ENCODE data around the gene ZSCAN10. TPM values are rescaled to one million over a fixed set of nuclear protein-coding genes. Genes with fewer than 3 reads are reported as not detected.

The ZSCAN10 gene
- total RNA-seq, 2 donors from 2014 or later: 0.34 to 0.45 TPM

GRCh38 chr16:3101841-3102470, 2.9 kb upstream of the ZSCAN10 start:
- Mint-ChIP-seq H3K4me1 (peaks cover 25% of the 10 kb centered on the region), H3K36me3 (ENCODE audit: low read depth) (no peaks in the 10 kb centered on the region), H3K27me3 (no peaks in the 10 kb centered on the region), H3K4me3 (peak overlapping the region; percentile 71), H3K9me3 (no peaks in the 10 kb centered on the region), H3K27ac (peak overlapping the region; percentile 5)
- ATAC-seq (replicated peaks): no peak

GRCh38 chr16:3101018-3101840, 2.1 kb upstream of the ZSCAN10 start:
- H3K4me3 Mint-ChIP-seq: peak overlapping the region; percentile 71
- peak overlapping the region; percentile 46 for H3K27ac Mint-ChIP-seq
- no peaks in the 10 kb centered on the region for H3K9me3 Mint-ChIP-seq
- no peak for ATAC-seq (replicated peaks)
- no peaks in the 10 kb centered on the region for H3K27me3 Mint-ChIP-seq
- no peaks in the 10 kb centered on the region for H3K36me3 Mint-ChIP-seq (ENCODE audit: low read depth)
- H3K4me1 Mint-ChIP-seq: peaks cover 24% of the 10 kb centered on the region

- no peaks in the 10 kb centered on the region for H3K36me3 Mint-ChIP-seq (ENCODE audit: low read depth)
- H3K27ac Mint-ChIP-seq: peak overlapping the region; percentile 91
- peaks cover 21% of the 10 kb centered on the region for H3K4me1 Mint-ChIP-seq
- ATAC-seq (replicated peaks): peak; percentile 91
- H3K27me3 Mint-ChIP-seq: no peaks in the 10 kb centered on the region
- no peaks in the 10 kb centered on the region for H3K9me3 Mint-ChIP-seq
- H3K4me3 Mint-ChIP-seq: peak overlapping the region; percentile 79
These were observed 822 bp upstream of the ZSCAN10 start for GRCh38 chr16:3099732-3100499.

- Mint-ChIP-seq H3K4me3 (no peak overlapping the region), H3K27me3 (no peaks in the 10 kb centered on the region), H3K27ac (no peak overlapping the region), H3K36me3 (ENCODE audit: low read depth) (no peaks in the 10 kb centered on the region), H3K4me1 (peaks cover 26% of the 10 kb centered on the region), H3K9me3 (no peaks in the 10 kb centered on the region)
- ATAC-seq (replicated peaks): no peak
These were observed 269 bp upstream of the ZSCAN10 start for GRCh38 chr16:3099395-3099731.

GRCh38 chr16:3097266-3097665, 1.8 kb downstream of the ZSCAN10 start:
- Mint-ChIP-seq H3K4me3 (no peak overlapping the region), H3K27me3 (no peaks in the 10 kb centered on the region), H3K36me3 (ENCODE audit: low read depth) (no peaks in the 10 kb centered on the region), H3K4me1 (peaks cover 27% of the 10 kb centered on the region), H3K27ac (no peak overlapping the region), H3K9me3 (no peaks in the 10 kb centered on the region)
- no peak for ATAC-seq (replicated peaks)

GRCh38 chr16:3096362-3096761, 2.7 kb downstream of the ZSCAN10 start:
- Mint-ChIP-seq H3K27ac (no peak overlapping the region), H3K4me1 (peaks cover 22% of the 10 kb centered on the region), H3K36me3 (ENCODE audit: low read depth) (no peaks in the 10 kb centered on the region), H3K27me3 (no peaks in the 10 kb centered on the region), H3K9me3 (no peaks in the 10 kb centered on the region), H3K4me3 (peak overlapping the region; percentile 39)
- ATAC-seq (replicated peaks): no peak

GRCh38 chr16:3095869-3096268, 3.2 kb downstream of the ZSCAN10 start:
- Mint-ChIP-seq H3K27me3 (no peaks in the 10 kb centered on the region), H3K27ac (no peak overlapping the region), H3K4me3 (peak overlapping the region; percentile 39), H3K36me3 (ENCODE audit: low read depth) (no peaks in the 10 kb centered on the region), H3K9me3 (no peaks in the 10 kb centered on the region), H3K4me1 (peaks cover 17% of the 10 kb centered on the region)
- ATAC-seq (replicated peaks): peak; percentile 78

- no peaks in the 10 kb centered on the region for H3K27me3 Mint-ChIP-seq
- no peaks in the 10 kb centered on the region for H3K36me3 Mint-ChIP-seq (ENCODE audit: low read depth)
- ATAC-seq (replicated peaks): peak; percentile 74
- H3K4me1 Mint-ChIP-seq: peaks cover 8% of the 10 kb centered on the region
- H3K27ac Mint-ChIP-seq: peak overlapping the region; percentile 88
- peak overlapping the region; percentile 74 for H3K4me3 Mint-ChIP-seq
- no peaks in the 10 kb centered on the region for H3K9me3 Mint-ChIP-seq
These were observed 4.6 kb downstream of the ZSCAN10 start for GRCh38 chr16:3094289-3095027.

- Mint-ChIP-seq H3K4me1 (peaks cover 16% of the 10 kb centered on the region), H3K27me3 (no peaks in the 10 kb centered on the region), H3K9me3 (no peaks in the 10 kb centered on the region), H3K27ac (no peak overlapping the region), H3K36me3 (ENCODE audit: low read depth) (no peaks in the 10 kb centered on the region), H3K4me3 (no peak overlapping the region)
- ATAC-seq (replicated peaks): no peak
These were observed 6.6 kb downstream of the ZSCAN10 start for GRCh38 chr16:3092501-3092941.

GRCh38 chr16:3091551-3091950, 7.5 kb downstream of the ZSCAN10 start:
- H3K27me3 Mint-ChIP-seq: no peaks in the 10 kb centered on the region
- peak overlapping the region; percentile 15 for H3K4me3 Mint-ChIP-seq
- ATAC-seq (replicated peaks): no peak
- no peaks in the 10 kb centered on the region for H3K36me3 Mint-ChIP-seq (ENCODE audit: low read depth)
- no peaks in the 10 kb centered on the region for H3K9me3 Mint-ChIP-seq
- peaks cover 18% of the 10 kb centered on the region for H3K4me1 Mint-ChIP-seq
- peak overlapping the region; percentile 75 for H3K27ac Mint-ChIP-seq

GRCh38 chr16:3089717-3090592, 9.1 kb downstream of the ZSCAN10 start:
- Mint-ChIP-seq H3K9me3 (no peaks in the 10 kb centered on the region), H3K27me3 (no peaks in the 10 kb centered on the region), H3K4me1 (peaks cover 18% of the 10 kb centered on the region), H3K4me3 (no peak overlapping the region), H3K27ac (no peak overlapping the region), H3K36me3 (ENCODE audit: low read depth) (no peaks in the 10 kb centered on the region)
- ATAC-seq (replicated peaks): no peak

- peak overlapping the region; percentile 77 for H3K27ac Mint-ChIP-seq
- no peaks in the 10 kb centered on the region for H3K27me3 Mint-ChIP-seq
- ATAC-seq (replicated peaks): no peak
- no peak overlapping the region for H3K4me3 Mint-ChIP-seq
- no peaks in the 10 kb centered on the region for H3K9me3 Mint-ChIP-seq
- H3K36me3 Mint-ChIP-seq (ENCODE audit: low read depth): no peaks in the 10 kb centered on the region
- H3K4me1 Mint-ChIP-seq: peaks cover 17% of the 10 kb centered on the region
These were observed 10.0 kb downstream of the ZSCAN10 start for GRCh38 chr16:3088925-3089716.

GRCh38 chr16:3088450-3088849, 10.6 kb downstream of the ZSCAN10 start:
- Mint-ChIP-seq H3K27ac (peak overlapping the region; percentile 77), H3K27me3 (no peaks in the 10 kb centered on the region), H3K4me3 (peak overlapping the region; percentile 34), H3K36me3 (ENCODE audit: low read depth) (no peaks in the 10 kb centered on the region), H3K9me3 (no peaks in the 10 kb centered on the region), H3K4me1 (peaks cover 17% of the 10 kb centered on the region)
- ATAC-seq (replicated peaks): no peak
